NCI-H1092 (cell line): Measurements from ENCODE around the gene CTNNA3.

Experiments used
- DNase-seq: peaks from one replicate; lab custom pipeline; 2025; lab: John Stamatoyannopoulos, UW

The CTNNA3 gene

GRCh38 chr10:66860376-66860945 lies 835.5 kb downstream of the CTNNA3 start:
- no peak for DNase-seq

- no peak for DNase-seq
Measured at GRCh38 chr10:66852811-66853210, 843.2 kb downstream of the CTNNA3 start.

- DNase-seq = no peak
Measured at GRCh38 chr10:66848856-66849255, 847.1 kb downstream of the CTNNA3 start.

- no peak for DNase-seq
Measured at GRCh38 chr10:66844176-66844942, 851.6 kb downstream of the CTNNA3 start.

GRCh38 chr10:66843396-66843795 lies 852.6 kb downstream of the CTNNA3 start:
- no peak for DNase-seq

GRCh38 chr10:66842867-66843266 lies 853.1 kb downstream of the CTNNA3 start:
- no peak for DNase-seq

GRCh38 chr10:66842371-66842770 lies 853.6 kb downstream of the CTNNA3 start:
- no peak for DNase-seq

- no peak for DNase-seq
Measured at GRCh38 chr10:66838656-66839055, 857.3 kb downstream of the CTNNA3 start.

- DNase-seq = no peak
Measured at GRCh38 chr10:66837990-66838389, 858.0 kb downstream of the CTNNA3 start.

- DNase-seq = no peak
Measured at GRCh38 chr10:66837335-66837734, 858.7 kb downstream of the CTNNA3 start.

- no peak for DNase-seq
Measured at GRCh38 chr10:66836771-66837170, 859.2 kb downstream of the CTNNA3 start.

- DNase-seq = no peak
Measured at GRCh38 chr10:66836057-66836456, 859.9 kb downstream of the CTNNA3 start.

GRCh38 chr10:66835400-66835799 lies 860.6 kb downstream of the CTNNA3 start:
- no peak for DNase-seq

- no peak for DNase-seq
Measured at GRCh38 chr10:66834802-66835201, 861.2 kb downstream of the CTNNA3 start.

- no peak for DNase-seq
Measured at GRCh38 chr10:66833861-66834260, 862.1 kb downstream of the CTNNA3 start.

GRCh38 chr10:66832781-66833422 lies 863.1 kb downstream of the CTNNA3 start:
- DNase-seq = no peak

- DNase-seq = no peak
Measured at GRCh38 chr10:66828957-66829356, 867.0 kb downstream of the CTNNA3 start.

GRCh38 chr10:66827353-66827752 lies 868.6 kb downstream of the CTNNA3 start:
- no peak for DNase-seq

- DNase-seq = no peak
Measured at GRCh38 chr10:66823301-66823700, 872.7 kb downstream of the CTNNA3 start.

GRCh38 chr10:66822801-66823200 lies 873.2 kb downstream of the CTNNA3 start:
- DNase-seq = no peak

GRCh38 chr10:66819691-66820090 lies 876.3 kb downstream of the CTNNA3 start:
- DNase-seq = no peak

GRCh38 chr10:66813122-66813521 lies 882.9 kb downstream of the CTNNA3 start:
- DNase-seq = no peak

GRCh38 chr10:66811211-66811610 lies 884.8 kb downstream of the CTNNA3 start:
- no peak for DNase-seq
